Measurements from ENCODE around the gene ADK.
"Not testable (repeated sequence)": the region's sequence is repeated elsewhere in the genome, so short reads cannot be mapped to it uniquely, and the experiment has no call there.

ADK gene

DNA sequence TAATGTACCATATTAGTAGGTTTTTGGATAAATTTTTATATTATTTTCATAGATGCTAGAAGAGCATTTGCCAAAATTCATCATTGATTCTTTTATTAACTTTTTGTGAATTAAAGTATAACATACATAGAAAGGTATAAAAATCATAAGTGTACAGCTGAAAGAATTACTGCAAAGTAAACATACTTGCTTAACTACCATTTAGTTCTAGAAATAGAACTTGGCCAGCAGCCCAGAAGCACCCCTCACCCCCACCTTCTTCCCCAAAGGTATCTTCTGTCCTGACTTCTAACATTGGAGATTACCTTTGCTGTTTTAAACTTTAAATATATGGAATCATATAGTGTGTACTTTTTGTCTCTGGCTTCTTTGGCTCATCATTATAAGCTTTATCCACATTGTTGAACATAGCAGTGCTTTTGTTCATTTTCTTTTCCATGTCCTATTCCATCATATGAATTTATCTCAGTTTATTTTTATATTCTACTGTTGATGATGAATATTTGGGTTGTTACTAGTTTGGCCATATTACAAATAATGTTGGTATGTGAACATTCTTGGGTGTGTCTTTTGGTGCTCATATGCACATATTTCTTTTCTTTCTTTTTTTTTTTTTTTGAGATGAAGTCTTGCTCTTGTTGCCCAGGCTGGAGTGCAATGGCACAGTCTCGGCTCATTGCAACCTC is 142.8 kb downstream of the ADK start:
- Histone ChIP-seq H3K36me3 (ENCODE audit: control insufficient read depth, insufficient read depth, low read length) (no peaks in the 10 kb centered on the region), H3K4me3 (ENCODE audit: low read length) (no peak overlapping the region), H3K9me3 (ENCODE audit: control insufficient read depth, insufficient read depth, low read length) (no peaks in the 10 kb centered on the region), H3K27ac (ENCODE audit: low read length) (no peak overlapping the region), H3K4me1 (ENCODE audit: control insufficient read depth, insufficient read depth, low read length) (no peaks in the 10 kb centered on the region), H3K27me3 (ENCODE audit: control insufficient read depth, insufficient read depth, low read length) (no peaks in the 10 kb centered on the region)
- DNase-seq (ENCODE audit: low read depth, low spot score), result no peak
- WGBS (ENCODE audit: insufficient coverage, insufficient read length), result no CpG with 5 or more reads among the region's 1 CpG

DNA sequence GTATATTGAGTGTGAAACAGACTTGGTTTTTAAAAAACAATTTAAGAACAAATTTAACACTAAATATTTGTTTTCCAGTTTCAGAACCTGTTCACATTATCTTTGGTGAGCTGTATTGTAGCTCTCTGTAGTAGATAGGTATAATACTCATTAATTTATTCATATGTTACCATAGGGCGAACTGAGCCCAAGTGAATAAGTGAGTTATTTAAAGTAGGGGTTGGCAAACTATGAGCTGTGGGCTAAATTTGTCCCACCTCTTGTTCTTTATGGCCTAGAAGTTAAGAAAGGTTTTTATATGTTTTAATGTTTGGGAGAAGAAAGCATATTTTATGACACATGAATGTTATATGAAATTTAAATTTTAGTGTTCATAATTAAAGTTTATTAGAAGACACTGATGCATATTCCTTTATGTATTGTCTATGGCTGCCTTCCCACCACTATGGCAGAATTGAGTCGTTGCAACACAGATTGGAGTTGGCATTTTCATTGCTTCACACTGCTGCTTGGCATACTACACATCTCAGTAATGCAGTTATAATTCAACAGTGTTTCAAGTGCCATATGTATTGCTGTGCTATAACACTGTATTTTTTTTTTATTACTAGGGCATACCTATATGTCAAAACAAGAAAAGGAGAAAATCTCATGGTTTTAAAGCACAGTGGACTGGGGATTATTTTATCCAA is 146.5 kb downstream of the ADK start:
- DNase-seq (ENCODE audit: low read depth, low spot score), result no peak
- no peaks in the 10 kb centered on the region for H3K9me3 ChIP-seq (ENCODE audit: control insufficient read depth, insufficient read depth, low read length)
- no peaks in the 10 kb centered on the region for H3K27me3 ChIP-seq (ENCODE audit: control insufficient read depth, insufficient read depth, low read length)
- H3K36me3 ChIP-seq (ENCODE audit: control insufficient read depth, insufficient read depth, low read length), result no peaks in the 10 kb centered on the region
- H3K27ac ChIP-seq (ENCODE audit: low read length), result no peak overlapping the region
- WGBS (ENCODE audit: insufficient coverage, insufficient read length), result no CpG with 5 or more reads among the region's 2 CpGs
- no peaks in the 10 kb centered on the region for H3K4me1 ChIP-seq (ENCODE audit: control insufficient read depth, insufficient read depth, low read length)
- H3K4me3 ChIP-seq (ENCODE audit: low read length), result no peak overlapping the region

DNA sequence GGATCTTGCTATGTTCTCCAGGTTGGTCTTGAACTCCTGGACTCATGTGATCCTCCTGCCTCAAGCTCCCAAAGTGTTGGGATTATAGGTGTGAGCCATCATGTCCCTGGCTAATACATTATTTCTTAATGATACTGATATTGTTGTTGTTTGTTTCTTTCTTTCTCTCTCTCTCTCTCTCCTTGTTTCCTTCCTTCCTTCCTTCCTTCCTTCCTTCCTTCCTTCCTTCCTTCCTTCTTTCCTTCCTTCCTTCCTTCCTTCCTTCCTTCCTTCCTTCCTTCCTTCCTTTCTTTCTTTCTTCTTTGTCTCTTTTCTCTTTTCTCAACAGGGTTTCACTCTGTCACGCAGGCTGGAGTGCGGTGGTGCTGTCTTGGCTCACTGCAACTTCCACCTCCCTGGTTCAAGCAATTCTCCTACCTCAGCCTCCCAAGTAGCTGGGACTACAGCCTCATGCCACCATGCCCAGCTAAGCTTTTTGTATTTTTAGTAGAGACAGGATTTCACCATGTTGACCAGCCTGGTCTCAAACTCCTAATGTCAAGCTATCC is 149.1 kb downstream of the ADK start:
- not testable (repeated sequence) for H3K36me3 ChIP-seq (ENCODE audit: control insufficient read depth, insufficient read depth, low read length); DNase-seq (ENCODE audit: low read depth, low spot score); H3K27ac ChIP-seq (ENCODE audit: low read length); H3K27me3 ChIP-seq (ENCODE audit: control insufficient read depth, insufficient read depth, low read length); H3K4me3 ChIP-seq (ENCODE audit: low read length); H3K4me1 ChIP-seq (ENCODE audit: control insufficient read depth, insufficient read depth, low read length); H3K9me3 ChIP-seq (ENCODE audit: control insufficient read depth, insufficient read depth, low read length)
- WGBS (ENCODE audit: insufficient coverage, insufficient read length), result no CpG with 5 or more reads among the region's 2 CpGs

DNA sequence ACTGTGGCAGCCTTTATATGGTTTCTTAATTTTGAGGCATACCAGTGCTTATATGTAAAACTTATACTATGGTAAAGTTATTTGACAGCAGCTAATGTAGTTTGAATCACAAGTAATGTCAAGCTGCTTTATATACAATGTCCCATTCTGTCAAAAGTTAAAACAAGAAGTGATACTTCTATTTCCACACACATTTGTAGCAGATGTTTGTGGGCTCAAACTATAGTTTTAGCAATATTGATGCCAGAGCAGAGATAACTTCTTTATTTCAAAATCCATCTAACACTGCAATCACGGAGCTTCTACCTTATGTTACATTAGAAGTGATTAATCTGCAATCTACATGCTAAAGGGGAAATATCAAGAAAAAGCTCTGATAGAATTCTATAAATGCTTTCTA is 149.6 kb downstream of the ADK start:
- H3K27me3 ChIP-seq (ENCODE audit: control insufficient read depth, insufficient read depth, low read length), result no peaks in the 10 kb centered on the region
- no peaks in the 10 kb centered on the region for H3K4me1 ChIP-seq (ENCODE audit: control insufficient read depth, insufficient read depth, low read length)
- WGBS (ENCODE audit: insufficient coverage, insufficient read length), result no CpG with 5 or more reads among the region's 1 CpG
- H3K9me3 ChIP-seq (ENCODE audit: control insufficient read depth, insufficient read depth, low read length), result no peaks in the 10 kb centered on the region
- DNase-seq (ENCODE audit: low read depth, low spot score), result no peak
- no peak overlapping the region for H3K4me3 ChIP-seq (ENCODE audit: low read length)
- no peak overlapping the region for H3K27ac ChIP-seq (ENCODE audit: low read length)
- H3K36me3 ChIP-seq (ENCODE audit: control insufficient read depth, insufficient read depth, low read length), result no peaks in the 10 kb centered on the region

DNA sequence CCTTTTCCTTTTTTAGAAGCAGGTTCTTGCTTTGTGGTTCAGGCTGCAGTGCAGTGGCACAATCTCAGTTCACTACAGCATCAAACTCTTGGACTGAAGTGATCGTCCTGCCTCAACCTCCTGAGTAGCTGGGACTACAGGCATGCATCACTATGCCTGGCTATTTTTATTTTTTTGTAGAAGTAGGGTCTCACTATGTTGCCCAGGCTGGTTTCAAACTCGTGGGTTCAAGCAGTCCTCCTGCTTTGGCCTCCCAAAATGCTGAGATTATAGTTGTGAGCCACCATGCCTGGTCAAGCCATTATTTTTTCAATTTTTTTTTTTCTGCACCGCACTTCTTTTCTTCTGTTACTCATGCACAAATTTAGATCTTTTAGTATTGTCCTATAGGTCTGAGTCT is 154.7 kb downstream of the ADK start:
- H3K9me3 ChIP-seq (ENCODE audit: control insufficient read depth, insufficient read depth, low read length), result no peaks in the 10 kb centered on the region
- no peak overlapping the region for H3K27ac ChIP-seq (ENCODE audit: low read length)
- no CpG with 5 or more reads among the region's 3 CpGs for WGBS (ENCODE audit: insufficient coverage, insufficient read length)
- DNase-seq (ENCODE audit: low read depth, low spot score), result no peak
- no peaks in the 10 kb centered on the region for H3K36me3 ChIP-seq (ENCODE audit: control insufficient read depth, insufficient read depth, low read length)
- no peak overlapping the region for H3K4me3 ChIP-seq (ENCODE audit: low read length)
- no peaks in the 10 kb centered on the region for H3K4me1 ChIP-seq (ENCODE audit: control insufficient read depth, insufficient read depth, low read length)
- H3K27me3 ChIP-seq (ENCODE audit: control insufficient read depth, insufficient read depth, low read length), result no peaks in the 10 kb centered on the region

DNA sequence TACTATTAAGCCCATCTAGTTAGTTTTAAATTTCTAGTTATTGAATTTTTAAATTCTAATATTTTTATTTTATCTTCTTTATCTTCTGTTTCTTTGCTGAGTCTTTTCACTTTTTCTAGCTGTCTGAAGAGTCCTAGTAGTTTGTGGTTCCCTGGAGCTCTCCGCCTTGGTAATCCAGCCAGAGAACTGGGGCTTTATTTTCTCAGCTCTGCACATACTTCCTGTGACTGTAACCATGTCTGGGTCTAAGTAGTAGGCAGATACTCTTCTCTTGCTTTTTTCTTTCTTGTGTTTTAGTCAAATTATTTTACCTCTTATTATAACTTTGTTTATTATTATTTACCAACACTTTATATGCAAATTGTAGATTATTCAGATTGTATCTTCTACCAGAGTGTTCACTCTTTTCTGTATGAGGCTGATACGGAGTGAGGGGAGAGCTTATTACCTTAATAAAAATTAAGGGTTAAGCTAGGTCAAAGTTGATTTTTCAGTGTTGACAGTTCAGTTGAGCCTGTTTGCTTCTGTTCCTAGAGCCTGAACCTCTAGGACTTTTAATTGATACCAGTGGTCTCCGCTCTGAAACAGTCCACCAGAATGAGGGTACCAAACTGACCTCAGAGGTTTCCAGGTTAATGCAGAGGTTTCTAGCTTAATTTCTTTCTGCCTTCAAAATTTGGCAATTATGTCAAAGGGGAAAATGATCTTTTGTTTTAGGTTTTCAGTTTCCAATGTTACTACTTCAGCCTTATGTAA is 155.4 kb downstream of the ADK start:
- no peak for DNase-seq (ENCODE audit: low read depth, low spot score)
- Histone ChIP-seq H3K9me3 (ENCODE audit: control insufficient read depth, insufficient read depth, low read length) (no peaks in the 10 kb centered on the region), H3K4me3 (ENCODE audit: low read length) (no peak overlapping the region), H3K4me1 (ENCODE audit: control insufficient read depth, insufficient read depth, low read length) (no peaks in the 10 kb centered on the region), H3K27me3 (ENCODE audit: control insufficient read depth, insufficient read depth, low read length) (no peaks in the 10 kb centered on the region), H3K27ac (ENCODE audit: low read length) (no peak overlapping the region), H3K36me3 (ENCODE audit: control insufficient read depth, insufficient read depth, low read length) (no peaks in the 10 kb centered on the region)
- no CpG with 5 or more reads among the region's 3 CpGs for WGBS (ENCODE audit: insufficient coverage, insufficient read length)

DNA sequence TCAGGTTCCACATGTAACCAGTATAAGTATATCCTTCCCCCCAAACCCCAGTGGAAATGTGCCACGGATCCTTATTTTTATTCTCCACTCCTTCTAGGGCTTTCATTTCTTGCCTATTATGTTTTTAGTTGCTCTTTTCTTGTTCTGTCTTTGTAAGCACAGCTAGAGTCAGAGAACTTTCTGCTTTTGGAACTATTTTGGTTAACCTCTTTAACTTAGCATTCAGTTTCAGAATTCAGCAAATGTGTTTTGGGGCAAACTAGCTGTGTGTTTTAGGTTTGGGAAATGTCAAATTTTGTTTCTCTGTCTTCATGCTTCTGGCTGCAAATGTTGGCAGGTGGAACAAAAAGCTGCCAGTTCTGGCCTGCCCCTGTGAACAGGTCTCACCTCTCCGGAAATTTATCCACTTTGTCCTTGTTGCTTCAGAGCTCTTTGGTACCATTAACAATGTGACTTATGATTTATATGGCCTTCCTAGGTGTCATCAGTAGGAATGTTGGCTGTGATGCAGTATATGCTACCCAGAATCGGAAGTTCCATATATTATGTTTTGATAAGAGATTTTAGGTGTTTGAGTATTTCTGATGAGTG is 156.1 kb downstream of the ADK start:
- Histone ChIP-seq H3K27ac (ENCODE audit: low read length) (no peak overlapping the region), H3K4me1 (ENCODE audit: control insufficient read depth, insufficient read depth, low read length) (no peaks in the 10 kb centered on the region), H3K4me3 (ENCODE audit: low read length) (no peak overlapping the region), H3K36me3 (ENCODE audit: control insufficient read depth, insufficient read depth, low read length) (no peaks in the 10 kb centered on the region), H3K27me3 (ENCODE audit: control insufficient read depth, insufficient read depth, low read length) (no peaks in the 10 kb centered on the region), H3K9me3 (ENCODE audit: control insufficient read depth, insufficient read depth, low read length) (no peaks in the 10 kb centered on the region)
- WGBS (ENCODE audit: insufficient coverage, insufficient read length), result no CpG with 5 or more reads among the region's 3 CpGs
- no peak for DNase-seq (ENCODE audit: low read depth, low spot score)

DNA sequence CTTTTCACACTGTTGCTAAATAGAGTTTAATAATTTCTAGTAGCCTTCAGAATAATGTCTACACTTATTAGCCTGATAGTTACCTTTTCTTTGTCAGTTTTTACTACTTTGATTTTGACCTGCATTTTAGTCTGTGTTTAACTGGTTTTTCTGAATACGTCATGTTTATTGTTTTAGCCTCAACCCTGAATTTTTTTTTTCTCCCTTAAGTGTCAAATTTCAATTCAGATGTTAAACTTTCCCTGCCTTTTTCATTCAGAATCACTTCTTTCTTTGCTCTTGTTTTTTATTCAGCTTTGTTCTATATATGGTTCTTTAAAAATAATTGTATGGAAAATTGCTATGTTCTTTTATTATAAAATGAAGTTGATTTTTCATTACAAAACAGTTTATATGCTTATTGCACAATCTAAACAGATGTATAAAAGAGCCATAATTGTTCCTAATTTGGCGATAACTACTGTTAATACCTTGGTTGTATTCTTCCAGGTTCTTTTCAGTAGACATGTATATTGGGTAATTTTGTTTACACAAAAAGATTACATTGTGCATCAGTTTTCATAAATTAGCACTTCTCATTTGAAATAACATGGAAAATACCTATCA is 159.7 kb downstream of the ADK start:
- no peak overlapping the region for H3K4me3 ChIP-seq (ENCODE audit: low read length)
- WGBS (ENCODE audit: insufficient coverage, insufficient read length), result no CpG with 5 or more reads among the region's 2 CpGs
- no peak for DNase-seq (ENCODE audit: low read depth, low spot score)

DNA sequence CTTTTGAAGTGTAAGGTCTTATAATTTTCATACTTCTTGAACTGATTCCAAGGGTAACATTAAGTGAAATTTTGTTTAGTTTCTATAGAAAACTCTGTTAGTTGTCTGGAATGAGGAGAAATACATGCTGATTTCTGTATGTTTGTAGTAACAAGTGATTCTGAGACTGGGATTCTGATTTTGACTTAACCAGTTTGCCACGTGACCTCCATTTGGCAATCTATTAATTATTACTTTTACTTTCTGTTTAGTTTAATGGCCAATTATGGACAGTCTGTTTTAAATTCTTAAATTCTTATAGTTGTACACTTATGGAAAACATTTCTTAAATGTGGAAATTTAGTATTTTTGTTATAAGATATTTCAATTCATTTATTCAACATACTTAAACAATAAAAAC is 163.1 kb downstream of the ADK start:
- Histone ChIP-seq H3K36me3 (ENCODE audit: control insufficient read depth, insufficient read depth, low read length) (no peaks in the 10 kb centered on the region), H3K4me3 (ENCODE audit: low read length) (no peak overlapping the region), H3K27ac (ENCODE audit: low read length) (no peak overlapping the region), H3K4me1 (ENCODE audit: control insufficient read depth, insufficient read depth, low read length) (no peaks in the 10 kb centered on the region), H3K9me3 (ENCODE audit: control insufficient read depth, insufficient read depth, low read length) (no peaks in the 10 kb centered on the region), H3K27me3 (ENCODE audit: control insufficient read depth, insufficient read depth, low read length) (no peaks in the 10 kb centered on the region)
- no peak for DNase-seq (ENCODE audit: low read depth, low spot score)
- WGBS (ENCODE audit: insufficient coverage, insufficient read length), result no CpG with 5 or more reads among the region's 1 CpG

More for the DNA sequence above, 159.7 kb downstream of the ADK start:
- H3K27me3 ChIP-seq (ENCODE audit: control insufficient read depth, insufficient read depth, low read length), result no peaks in the 10 kb centered on the region
- H3K4me1 ChIP-seq (ENCODE audit: control insufficient read depth, insufficient read depth, low read length), result no peaks in the 10 kb centered on the region
- no peaks in the 10 kb centered on the region for H3K36me3 ChIP-seq (ENCODE audit: control insufficient read depth, insufficient read depth, low read length)
- no peak overlapping the region for H3K27ac ChIP-seq (ENCODE audit: low read length)
- H3K9me3 ChIP-seq (ENCODE audit: control insufficient read depth, insufficient read depth, low read length), result no peaks in the 10 kb centered on the region

DNA sequence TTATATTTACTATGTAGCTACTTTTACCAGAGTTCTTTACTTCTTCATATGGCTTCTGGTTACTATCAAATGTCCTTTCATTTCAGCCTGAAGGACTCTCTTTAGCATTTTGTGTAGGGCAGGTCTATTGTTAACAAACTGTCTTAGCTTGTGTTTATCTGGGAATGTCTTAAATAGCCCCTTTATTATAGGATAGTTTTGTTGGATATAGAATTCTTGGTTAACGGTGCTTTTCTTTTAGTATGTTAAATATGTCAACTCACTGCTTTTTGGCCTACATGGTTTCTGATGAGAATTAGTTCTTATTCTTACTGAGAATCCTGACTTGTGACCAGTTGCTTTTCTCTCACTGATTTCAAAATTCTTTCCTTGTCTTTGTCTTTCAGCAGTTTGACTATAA is 169.0 kb downstream of the ADK start:
- no peaks in the 10 kb centered on the region for H3K27me3 ChIP-seq (ENCODE audit: control insufficient read depth, insufficient read depth, low read length)
- DNase-seq (ENCODE audit: low read depth, low spot score), result no peak
- no CpG with 5 or more reads among the region's 1 CpG for WGBS (ENCODE audit: insufficient coverage, insufficient read length)
- H3K27ac ChIP-seq (ENCODE audit: low read length), result no peak overlapping the region
- no peak overlapping the region for H3K4me3 ChIP-seq (ENCODE audit: low read length)
- H3K36me3 ChIP-seq (ENCODE audit: control insufficient read depth, insufficient read depth, low read length), result no peaks in the 10 kb centered on the region
- H3K9me3 ChIP-seq (ENCODE audit: control insufficient read depth, insufficient read depth, low read length), result no peaks in the 10 kb centered on the region
- H3K4me1 ChIP-seq (ENCODE audit: control insufficient read depth, insufficient read depth, low read length), result no peaks in the 10 kb centered on the region

All from iPS DF 6.9 (cell line).